Loucy (cell line): Measurements from ENCODE around the gene BMPER.

Experiments
- CTCF ChIP-seq: fragments of 200-600 bp; sonication (generic); conservative IDR thresholded peaks from 2 replicates; pipeline ENCODE4 v1.5.1; 2014; ENCODE audit warnings: mild to moderate bottlenecking, antibody characterized with exemption, low read length
- EZH2phosphoT487 ChIP-seq: fragments of 200-600 bp; IDR thresholded peaks from 2 replicates; pipeline ENCODE4 v1.6.1; 2018; ENCODE audit warnings: antibody characterized with exemption, mild to moderate bottlenecking, moderate library complexity, borderline replicate concordance

GRCh38 chr7:33900501-33900900 is 4.8 kb upstream of the BMPER start:
- TF ChIP-seq CTCF (no peak), EZH2phosphoT487 (no peak)
